Measurements from ENCODE around the gene C10orf95. TPM values are rescaled to one million over a fixed set of nuclear protein-coding genes. Genes with fewer than 3 reads are reported as not detected.

The C10orf95 gene
- total RNA-seq, 4 donors from 2014 or later: 1.0 TPM; not detected in 3

DNA sequence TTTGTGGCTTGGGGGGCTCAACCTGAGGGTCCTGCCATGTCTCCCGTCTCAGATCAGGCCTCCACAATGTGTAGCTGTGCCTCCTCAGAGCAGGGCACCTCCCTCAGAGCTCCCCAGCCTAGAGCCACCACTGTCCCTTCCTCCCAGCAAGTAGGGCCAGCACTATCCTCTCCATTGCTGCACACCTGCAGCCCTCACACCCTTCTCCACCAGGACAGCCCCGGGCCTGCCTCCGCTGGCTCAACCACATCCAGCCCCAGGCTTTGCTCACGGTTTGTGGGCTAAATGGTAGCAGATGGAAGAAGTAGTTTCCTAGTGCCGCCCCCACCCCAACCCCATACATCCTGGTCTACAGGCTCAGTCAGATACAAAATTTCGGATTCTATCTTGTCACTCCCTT, 45.7 kb downstream of the C10orf95 start:
- DNase-seq (ENCODE audit: extremely low spot score): no peak
- no peak overlapping the region for H3K4me3 ChIP-seq
- peaks cover 0 to 39% (median 25%) of the 10 kb centered on the region in 4 donors for H3K36me3 ChIP-seq
- H3K4me1 ChIP-seq: peaks cover 10 to 95% (median 80%) of the 10 kb centered on the region in 4 donors
- WGBS: 85% methylated on average over 6 of the region's 6 CpGs
- H3K27me3 ChIP-seq: peaks cover 0 to 31% (median 8%) of the 10 kb centered on the region in 4 donors
- TF ChIP-seq POLR2AphosphoS5 (IDR thresholded peaks at IDR 0.05) (no peak), EP300 (IDR thresholded peaks at IDR 0.05) (no peak), POLR2A (IDR thresholded peaks at IDR 0.05; ENCODE audit: low read depth) (no peak)
- TF ChIP-seq, protein P1, sequence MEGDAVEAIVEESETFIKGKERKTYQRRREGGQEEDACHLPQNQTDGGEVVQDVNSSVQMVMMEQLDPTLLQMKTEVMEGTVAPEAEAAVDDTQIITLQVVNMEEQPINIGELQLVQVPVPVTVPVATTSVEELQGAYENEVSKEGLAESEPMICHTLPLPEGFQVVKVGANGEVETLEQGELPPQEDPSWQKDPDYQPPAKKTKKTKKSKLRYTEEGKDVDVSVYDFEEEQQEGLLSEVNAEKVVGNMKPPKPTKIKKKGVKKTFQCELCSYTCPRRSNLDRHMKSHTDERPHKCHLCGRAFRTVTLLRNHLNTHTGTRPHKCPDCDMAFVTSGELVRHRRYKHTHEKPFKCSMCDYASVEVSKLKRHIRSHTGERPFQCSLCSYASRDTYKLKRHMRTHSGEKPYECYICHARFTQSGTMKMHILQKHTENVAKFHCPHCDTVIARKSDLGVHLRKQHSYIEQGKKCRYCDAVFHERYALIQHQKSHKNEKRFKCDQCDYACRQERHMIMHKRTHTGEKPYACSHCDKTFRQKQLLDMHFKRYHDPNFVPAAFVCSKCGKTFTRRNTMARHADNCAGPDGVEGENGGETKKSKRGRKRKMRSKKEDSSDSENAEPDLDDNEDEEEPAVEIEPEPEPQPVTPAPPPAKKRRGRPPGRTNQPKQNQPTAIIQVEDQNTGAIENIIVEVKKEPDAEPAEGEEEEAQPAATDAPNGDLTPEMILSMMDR (IDR thresholded peaks at IDR 0.05): no peak
- no peaks in the 10 kb centered on the region for H3K9me3 ChIP-seq
- intact Hi-C loops (cut with DNase I): no loop called here
- H3K27ac ChIP-seq (replicated peaks in 1 of 4): peak overlapping the region; percentile 85 to 99 (median 90)

DNA sequence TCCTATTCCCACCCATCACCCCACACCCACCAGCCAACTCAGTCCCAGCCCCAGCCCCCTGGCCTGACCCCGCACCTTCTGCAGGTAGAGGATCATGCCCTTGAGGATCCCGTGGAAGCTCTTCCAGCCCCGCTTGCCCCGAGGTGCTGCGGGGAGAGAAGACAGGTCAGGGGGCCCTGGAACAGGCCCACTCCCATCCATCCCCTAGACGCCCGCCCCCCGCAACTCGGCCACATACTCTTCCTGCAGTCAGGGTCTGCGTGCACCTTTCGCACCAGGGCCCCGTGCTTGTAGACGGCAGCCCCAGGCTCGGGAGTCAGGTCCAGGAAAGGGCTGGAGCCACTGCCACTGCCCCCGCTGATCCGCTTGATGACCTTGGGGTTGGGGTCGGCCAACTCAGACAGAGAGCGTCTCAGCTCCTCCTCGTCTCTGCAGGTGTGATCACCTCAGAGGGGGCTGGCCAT, 46.2 kb downstream of the C10orf95 start:
- TF ChIP-seq POLR2A (IDR thresholded peaks at IDR 0.05; ENCODE audit: low read depth): no peak
- TF ChIP-seq, protein P1 (IDR thresholded peaks at IDR 0.05): no peak
- no peak for TF ChIP-seq EP300 (IDR thresholded peaks at IDR 0.05)
- TF ChIP-seq POLR2AphosphoS5 (IDR thresholded peaks at IDR 0.05): no peak
- H3K4me3 ChIP-seq: no peak overlapping the region
- H3K4me1 ChIP-seq: peaks cover 5 to 95% (median 80%) of the 10 kb centered on the region in 4 donors
- peak overlapping the region; percentile 85 to 99 (median 90) for H3K27ac ChIP-seq (replicated peaks in 1 of 4)
- DNase-seq (ENCODE audit: extremely low spot score): no peak
- peaks cover 0 to 44% (median 29%) of the 10 kb centered on the region in 4 donors for H3K36me3 ChIP-seq
- intact Hi-C loops (cut with DNase I): no loop called here
- H3K27me3 ChIP-seq: peaks cover 0 to 26% (median 6%) of the 10 kb centered on the region in 4 donors
- 85% methylated on average over 9 of the region's 19 CpGs for WGBS
- no peaks in the 10 kb centered on the region for H3K9me3 ChIP-seq

DNA sequence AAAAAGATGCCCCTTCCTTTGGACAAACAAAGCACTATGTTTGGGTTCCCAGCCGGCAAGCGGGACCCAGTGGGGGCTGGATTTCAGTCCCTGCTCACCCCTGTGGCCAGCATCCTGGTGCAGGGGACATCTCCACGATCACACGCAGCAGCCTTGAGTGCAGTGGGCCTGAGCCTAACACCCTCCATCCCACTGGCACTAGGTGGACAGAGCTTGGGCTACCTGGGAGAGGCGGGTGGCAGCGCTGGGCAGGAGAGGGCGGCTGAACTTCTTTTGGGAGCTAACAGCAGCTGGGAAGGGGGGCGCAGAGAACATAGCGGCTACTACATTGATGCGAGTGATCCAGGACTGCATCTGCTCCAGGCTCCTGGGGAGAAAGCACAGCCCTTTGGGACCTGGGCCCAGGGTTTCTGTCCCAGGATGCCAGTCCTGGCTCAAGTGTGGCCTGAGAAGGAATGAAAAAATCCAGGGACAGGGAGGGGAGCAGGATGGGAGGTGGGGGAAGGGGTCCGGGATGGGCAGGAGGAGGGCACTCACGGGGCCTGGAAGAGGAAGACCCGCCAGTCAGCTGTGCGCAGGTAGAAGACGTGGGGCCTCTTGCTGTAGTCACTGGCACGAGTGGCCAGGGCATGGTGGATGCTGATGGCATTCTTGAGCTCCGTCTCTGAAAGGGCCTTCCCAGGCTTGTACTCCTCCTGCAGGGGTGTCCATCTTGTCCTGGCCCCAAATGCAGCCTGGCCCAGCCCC, 46.8 kb downstream of the C10orf95 start:
- H3K36me3 ChIP-seq: peaks cover 0 to 45% (median 33%) of the 10 kb centered on the region in 4 donors
- H3K4me3 ChIP-seq: no peak overlapping the region
- intact Hi-C loops (cut with DNase I): no loop called here
- H3K27me3 ChIP-seq: peaks cover 0 to 20% (median 3%) of the 10 kb centered on the region in 4 donors
- peak overlapping the region; percentile 85 to 99 (median 90) for H3K27ac ChIP-seq (replicated peaks in 1 of 4)
- WGBS: 75% methylated on average over 12 of the region's 17 CpGs
- TF ChIP-seq POLR2AphosphoS5 (IDR thresholded peaks at IDR 0.05) (no peak), EP300 (IDR thresholded peaks at IDR 0.05) (no peak), POLR2A (IDR thresholded peaks at IDR 0.05; ENCODE audit: low read depth) (no peak)
- TF ChIP-seq, protein P1 (IDR thresholded peaks at IDR 0.05): no peak
- H3K4me1 ChIP-seq: peaks cover 9 to 95% (median 80%) of the 10 kb centered on the region in 4 donors
- no peaks in the 10 kb centered on the region for H3K9me3 ChIP-seq
- DNase-seq (ENCODE audit: extremely low spot score): no peak

DNA sequence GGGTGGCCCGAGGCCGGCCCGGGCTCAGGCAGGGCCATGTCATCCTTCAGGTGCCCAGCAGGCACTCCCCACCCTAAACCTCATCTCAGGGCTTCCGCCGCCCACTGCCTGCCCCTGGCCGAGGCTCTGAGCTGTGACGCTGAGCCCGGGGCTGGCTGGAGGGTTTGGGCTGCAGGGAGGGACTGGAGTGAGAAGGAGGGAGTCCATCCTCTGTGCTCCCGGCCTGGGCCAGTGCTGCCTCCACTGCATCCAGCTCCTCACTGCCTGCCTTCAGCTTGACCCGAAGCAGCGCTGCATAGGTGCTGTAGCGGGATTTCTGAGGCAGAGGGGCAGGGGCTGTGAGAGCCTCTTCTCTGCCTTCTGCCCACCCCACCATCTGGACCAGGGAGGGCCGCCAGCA, 48.2 kb downstream of the C10orf95 start:
- H3K4me1 ChIP-seq: peaks cover 11 to 96% (median 81%) of the 10 kb centered on the region in 4 donors
- no CpG with 5 or more reads among the region's 13 CpGs for WGBS
- DNase-seq (ENCODE audit: extremely low spot score): no peak
- H3K27me3 ChIP-seq: peaks cover 0 to 9% (median 0%) of the 10 kb centered on the region in 4 donors
- peak overlapping the region; percentile 74 to 99 (median 94) for H3K27ac ChIP-seq (replicated peaks in 1 of 4)
- intact Hi-C loops (cut with DNase I): no loop called here
- no peaks in the 10 kb centered on the region for H3K9me3 ChIP-seq
- H3K36me3 ChIP-seq: peaks cover 0 to 52% (median 36%) of the 10 kb centered on the region in 4 donors
- no peak overlapping the region for H3K4me3 ChIP-seq
- TF ChIP-seq POLR2AphosphoS5 (IDR thresholded peaks at IDR 0.05) (no peak), POLR2A (IDR thresholded peaks at IDR 0.05; ENCODE audit: low read depth) (no peak), EP300 (IDR thresholded peaks at IDR 0.05) (no peak)
- TF ChIP-seq, protein P1 (IDR thresholded peaks at IDR 0.05): no peak

Measured in esophagus muscularis mucosa (tissue), 4 donors.